ENCODE data around the gene FZD2.
"Not testable (repeated sequence)": the region's sequence is repeated elsewhere in the genome, so short reads cannot be mapped to it uniquely, and the experiment has no call there.

The FZD2 gene

DNA sequence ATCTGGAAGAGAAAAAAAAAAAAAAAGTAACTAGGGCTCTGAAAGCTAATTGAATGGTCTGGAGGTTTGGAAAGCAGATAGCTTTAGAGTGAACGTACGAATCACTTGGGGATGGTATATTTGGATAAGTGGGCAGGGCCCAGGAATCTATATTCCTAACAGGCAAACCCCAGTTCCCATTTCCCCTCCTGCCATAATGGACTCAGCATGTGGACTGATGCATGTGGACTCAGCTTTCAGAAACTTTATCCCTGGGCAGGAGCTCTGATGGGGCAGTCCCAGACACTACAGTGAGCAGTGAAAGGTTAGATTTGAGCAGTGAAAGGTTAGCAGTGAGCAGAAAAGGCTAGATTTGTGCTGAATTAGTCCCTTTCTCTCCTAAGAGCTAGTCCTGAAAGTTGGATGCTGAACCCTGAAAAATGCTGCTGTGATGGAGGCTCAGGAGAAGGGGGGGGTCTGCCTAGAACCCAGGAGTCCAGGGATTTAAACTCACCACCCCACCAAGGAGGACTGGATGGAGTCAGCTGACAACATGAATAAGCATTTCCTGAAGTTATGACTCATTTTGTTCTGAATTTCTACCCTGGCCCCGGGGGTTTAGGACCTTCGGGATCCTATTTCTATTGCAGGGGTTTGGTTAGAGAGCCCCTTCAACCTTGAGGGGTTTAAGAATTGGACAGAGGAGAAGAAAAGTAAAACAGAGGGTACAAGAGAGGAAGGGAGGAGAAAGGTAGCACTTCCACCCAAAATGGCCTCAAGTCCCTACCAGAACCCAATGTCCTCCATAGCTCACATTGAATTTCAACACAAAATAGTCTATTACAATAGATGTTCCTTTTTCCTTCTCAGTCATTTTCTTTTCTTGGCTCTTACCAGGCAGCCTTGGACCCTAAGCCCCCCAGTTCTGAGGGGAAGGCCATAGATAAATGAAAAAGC, 10.3 kb upstream of the FZD2 start:
- no peak for DNase-seq

DNA sequence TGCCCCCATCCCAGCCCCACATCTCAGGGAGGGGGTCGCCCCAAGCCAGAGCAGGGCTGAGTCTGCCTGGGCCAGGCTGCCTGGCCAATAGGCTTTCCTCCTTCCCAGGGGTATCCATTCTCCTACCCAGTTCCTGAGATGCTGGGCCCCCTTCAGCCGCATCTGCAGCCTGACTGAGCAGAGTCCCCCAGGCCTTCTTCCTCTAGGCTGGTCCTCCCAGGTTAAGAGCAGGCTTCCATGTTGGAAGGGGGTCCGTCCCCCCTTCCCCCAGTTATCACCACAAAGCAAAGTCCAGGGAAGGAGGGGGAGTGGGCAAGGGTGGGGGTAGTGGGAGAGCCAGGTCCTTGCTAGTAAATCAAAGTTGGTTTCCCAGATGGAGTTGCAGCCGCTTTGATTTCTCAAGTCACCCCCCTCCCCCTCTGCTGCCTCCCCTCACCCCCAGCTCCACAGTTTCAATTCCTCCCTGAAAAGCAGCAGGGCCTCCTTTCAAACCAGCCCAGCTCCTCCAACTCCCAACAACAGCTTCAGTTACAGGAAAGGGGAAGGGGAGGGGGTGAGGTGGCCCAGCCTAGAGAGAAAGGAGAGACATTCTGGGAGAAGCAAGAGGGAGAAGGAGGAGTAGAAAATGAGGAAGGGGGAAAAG, 9.5 kb upstream of the FZD2 start:
- no peak for DNase-seq

DNA sequence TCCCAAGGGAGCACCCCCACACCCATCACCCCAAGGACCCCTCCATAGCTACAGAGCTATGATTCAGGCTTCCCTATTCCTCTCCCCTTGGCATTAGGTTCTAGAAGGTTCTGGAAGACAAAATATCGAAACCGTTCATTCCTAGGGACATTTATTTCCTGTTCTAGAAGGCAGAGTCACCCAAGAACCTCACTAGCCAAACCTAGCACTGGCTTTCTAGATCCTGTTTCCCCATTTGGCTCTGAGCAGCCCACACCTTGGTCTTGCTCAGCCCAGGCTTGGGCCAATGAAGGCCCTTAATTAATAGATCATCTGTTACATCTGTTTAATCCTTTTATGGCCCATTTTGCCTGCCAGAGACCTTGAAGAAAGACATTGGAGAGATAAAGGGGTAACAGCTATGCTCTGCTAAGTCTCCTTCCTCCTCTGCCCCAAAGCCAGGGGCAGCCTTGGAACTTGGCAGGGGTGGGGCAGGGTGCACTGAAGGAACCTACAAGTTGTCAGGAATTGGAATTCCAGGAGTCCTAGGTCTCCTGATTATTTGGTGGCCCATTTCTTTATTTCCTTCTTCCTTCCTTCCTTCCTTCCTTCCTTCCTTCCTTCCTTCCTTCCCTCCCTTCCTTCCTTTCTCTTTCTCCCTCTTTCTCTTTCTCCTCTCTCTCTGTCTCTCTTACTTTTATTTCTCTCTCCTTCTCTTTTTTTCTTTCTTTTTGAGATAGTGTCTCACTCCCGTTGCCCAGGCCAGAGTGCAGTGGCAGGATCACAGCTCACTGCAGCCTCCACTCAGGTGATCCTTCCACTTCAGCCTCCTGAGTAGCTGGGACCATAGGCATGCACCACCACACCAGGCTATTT, 8.7 kb upstream of the FZD2 start:
- DNase-seq = no peak

DNA sequence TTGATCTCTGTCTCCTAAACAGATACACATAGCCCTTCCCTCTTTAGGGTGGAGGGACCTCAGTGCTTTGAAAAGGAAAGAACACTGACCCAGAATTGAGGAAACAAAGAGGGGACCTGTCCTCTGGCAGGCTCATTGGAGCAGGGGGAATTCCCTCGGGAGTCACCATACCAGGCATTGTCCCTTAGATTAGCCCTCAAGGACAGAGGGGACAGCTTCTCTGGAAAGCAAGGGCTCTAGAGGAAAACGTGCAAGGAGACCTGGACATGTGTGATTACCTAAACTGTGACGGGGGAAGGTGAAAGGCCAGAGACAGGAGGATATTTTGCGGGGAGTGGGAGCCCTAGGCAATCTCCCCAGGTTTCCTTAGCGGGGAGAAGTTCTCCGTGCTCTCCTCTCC, 7.6 kb upstream of the FZD2 start:
- no peak for DNase-seq

DNA sequence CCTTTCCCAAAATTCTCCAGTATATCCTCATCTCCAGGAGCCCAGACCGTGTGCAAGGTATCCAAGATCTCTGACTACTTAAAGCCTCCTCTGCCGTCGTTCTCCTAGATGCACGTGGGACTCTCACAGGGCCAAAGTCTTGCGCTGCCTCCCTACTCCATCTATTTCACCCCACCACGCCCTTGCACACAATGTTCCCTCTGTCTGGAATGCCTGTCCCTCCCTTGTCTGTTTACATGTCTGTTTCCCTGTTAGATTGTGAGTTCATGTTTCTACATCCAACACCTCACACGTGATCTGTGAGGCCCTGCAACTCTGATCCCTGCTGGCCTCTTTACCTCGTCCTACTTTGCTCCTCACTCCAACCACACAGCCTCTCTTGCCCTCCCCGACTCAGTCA, 4.9 kb upstream of the FZD2 start:
- DNase-seq = no peak

DNA sequence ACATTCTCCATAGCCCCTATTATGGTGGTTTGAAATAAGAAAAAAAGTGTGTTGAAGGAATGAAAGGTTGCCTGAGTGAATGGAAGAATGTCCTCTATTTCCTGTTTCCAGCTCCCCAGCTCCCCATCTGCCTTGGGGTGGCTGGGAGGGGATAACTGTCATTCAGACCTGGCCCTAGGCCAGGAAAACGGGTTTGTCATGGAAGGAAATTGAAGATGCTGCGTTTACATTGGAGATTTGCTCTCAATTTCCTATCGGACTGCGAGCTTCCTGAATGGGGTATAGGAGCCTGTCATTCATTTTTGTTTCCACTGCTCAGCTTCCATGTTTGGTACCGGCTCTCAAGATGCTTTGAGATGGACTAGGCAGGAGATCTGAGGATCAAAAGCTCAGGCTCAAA, 2.2 kb upstream of the FZD2 start:
- DNase-seq = no peak

DNA sequence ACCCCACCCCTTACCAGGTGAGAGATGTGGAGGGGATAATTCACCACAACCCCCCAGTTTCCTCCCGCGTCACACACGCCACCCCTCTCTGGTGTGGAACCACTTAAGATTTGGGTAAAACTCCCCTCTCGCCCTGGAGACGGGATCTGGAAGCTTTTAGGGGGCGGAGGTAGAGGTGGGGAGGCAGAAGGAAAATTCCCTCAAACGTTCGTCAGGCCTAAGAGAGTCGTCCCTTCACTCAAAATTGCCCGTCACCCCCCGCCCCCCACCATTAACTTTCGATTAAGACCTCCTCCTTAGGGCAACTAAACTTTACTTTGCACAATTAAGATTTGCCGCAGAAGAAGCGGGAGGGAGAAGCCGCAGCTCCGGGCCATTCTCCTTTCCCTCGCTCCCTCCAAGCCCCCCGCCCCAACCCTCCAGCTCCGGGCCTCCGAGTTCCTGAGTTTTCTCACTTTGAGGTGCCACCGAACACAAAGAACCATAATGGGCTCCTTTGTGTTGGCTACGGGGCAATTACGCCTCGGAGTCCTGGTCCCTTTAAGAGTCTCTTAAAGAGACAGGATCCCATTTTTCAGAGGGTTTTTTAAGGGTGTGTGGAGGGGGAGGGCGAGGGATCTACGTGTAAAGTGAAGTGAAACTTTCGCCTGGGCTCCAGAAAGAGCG, 985 bp upstream of the FZD2 start:
- DNase-seq = no peak

DNA sequence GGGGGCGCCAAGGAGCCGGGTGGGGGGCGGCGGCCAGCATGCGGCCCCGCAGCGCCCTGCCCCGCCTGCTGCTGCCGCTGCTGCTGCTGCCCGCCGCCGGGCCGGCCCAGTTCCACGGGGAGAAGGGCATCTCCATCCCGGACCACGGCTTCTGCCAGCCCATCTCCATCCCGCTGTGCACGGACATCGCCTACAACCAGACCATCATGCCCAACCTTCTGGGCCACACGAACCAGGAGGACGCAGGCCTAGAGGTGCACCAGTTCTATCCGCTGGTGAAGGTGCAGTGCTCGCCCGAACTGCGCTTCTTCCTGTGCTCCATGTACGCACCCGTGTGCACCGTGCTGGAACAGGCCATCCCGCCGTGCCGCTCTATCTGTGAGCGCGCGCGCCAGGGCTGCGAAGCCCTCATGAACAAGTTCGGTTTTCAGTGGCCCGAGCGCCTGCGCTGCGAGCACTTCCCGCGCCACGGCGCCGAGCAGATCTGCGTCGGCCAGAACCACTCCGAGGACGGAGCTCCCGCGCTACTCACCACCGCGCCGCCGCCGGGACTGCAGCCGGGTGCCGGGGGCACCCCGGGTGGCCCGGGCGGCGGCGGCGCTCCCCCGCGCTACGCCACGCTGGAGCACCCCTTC, 484 bp downstream of the FZD2 start:
- DNase-seq = no peak

DNA sequence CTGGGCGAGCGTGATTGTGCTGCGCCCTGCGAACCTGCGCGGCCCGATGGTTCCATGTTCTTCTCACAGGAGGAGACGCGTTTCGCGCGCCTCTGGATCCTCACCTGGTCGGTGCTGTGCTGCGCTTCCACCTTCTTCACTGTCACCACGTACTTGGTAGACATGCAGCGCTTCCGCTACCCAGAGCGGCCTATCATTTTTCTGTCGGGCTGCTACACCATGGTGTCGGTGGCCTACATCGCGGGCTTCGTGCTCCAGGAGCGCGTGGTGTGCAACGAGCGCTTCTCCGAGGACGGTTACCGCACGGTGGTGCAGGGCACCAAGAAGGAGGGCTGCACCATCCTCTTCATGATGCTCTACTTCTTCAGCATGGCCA, 1.0 kb downstream of the FZD2 start:
- DNase-seq = no peak

DNA sequence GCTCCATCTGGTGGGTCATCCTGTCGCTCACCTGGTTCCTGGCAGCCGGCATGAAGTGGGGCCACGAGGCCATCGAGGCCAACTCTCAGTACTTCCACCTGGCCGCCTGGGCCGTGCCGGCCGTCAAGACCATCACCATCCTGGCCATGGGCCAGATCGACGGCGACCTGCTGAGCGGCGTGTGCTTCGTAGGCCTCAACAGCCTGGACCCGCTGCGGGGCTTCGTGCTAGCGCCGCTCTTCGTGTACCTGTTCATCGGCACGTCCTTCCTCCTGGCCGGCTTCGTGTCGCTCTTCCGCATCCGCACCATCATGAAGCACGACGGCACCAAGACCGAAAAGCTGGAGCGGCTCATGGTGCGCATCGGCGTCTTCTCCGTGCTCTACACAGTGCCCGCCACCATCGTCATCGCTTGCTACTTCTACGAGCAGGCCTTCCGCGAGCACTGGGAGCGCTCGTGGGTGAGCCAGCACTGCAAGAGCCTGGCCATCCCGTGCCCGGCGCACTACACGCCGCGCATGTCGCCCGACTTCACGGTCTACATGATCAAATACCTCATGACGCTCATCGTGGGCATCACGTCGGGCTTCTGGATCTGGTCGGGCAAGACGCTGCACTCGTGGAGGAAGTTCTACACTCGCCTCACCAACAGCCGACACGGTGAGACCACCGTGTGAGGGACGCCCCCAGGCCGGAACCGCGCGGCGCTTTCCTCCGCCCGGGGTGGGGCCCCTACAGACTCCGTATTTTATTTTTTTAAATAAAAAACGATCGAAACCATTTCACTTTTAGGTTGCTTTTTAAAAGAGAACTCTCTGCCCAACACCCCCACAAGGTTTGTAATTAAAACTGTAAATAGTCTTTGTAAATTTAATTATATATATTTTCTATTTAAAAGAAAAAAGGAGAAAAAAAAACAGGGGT, 1.7 kb downstream of the FZD2 start:
- DNase-seq = no peak

DNA sequence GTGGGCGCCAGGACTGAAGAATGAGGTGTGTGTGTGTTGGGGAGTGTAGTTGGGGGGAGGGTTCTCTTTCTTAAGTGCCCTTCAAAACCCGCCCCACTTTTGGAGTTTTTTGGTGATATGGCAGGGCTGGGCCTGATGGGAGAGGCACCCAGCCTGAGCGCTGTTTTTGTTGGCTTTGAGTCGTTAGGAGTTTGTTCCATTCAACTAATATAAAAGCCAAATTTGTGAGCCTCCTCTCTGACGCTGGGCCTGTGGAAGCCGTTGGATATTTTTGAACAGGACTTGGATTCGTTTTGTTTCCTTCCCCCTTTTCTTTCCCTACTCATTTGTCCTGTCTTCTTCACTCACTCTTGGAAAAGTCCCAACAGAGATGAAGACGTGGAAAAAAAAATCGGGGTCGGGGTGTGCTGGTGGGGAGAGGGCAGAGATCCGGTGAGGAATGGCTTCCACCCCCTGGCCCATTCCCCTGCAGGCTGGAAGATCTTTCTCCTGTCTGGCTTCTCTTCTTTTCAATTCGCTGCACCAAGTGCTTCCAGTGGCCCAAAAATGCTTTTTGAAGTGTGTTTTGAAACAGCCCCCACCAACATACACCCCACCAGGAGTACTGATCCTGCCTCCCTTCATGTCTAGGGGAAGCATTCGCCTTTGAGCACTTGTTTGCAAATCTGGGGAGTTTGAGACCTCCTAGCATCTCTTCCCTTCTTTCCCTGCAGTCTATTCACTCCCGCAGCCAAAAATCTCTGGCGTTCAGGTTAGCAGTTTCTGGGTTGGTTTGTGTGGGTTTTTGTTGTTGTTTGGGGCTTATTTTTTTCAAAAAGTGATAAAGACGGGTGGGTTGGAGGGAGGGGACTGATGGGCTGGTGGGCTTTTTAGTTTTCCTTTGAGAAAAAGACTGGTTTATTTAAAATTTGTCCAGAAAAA, 2.6 kb downstream of the FZD2 start:
- DNase-seq = no peak

DNA sequence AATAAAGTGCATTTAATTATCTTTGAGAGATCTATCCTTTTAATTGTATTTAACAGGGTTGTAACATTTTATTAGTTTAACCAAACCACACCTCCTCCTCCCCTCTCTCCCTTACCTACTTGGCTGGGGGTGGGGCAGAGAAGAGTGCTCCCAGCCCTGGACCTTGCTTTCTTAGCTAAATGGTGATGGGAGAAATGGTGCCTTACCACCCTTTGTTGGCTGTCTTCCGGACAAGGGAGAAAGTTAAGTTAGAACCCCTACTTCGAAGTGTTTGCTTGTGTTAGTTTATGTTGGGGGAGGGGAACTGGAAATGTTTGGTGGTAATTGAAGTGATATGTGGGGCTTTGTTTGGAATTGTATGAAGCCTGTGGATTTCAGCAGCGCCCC, 3.9 kb downstream of the FZD2 start:
- DNase-seq = no peak

DNA sequence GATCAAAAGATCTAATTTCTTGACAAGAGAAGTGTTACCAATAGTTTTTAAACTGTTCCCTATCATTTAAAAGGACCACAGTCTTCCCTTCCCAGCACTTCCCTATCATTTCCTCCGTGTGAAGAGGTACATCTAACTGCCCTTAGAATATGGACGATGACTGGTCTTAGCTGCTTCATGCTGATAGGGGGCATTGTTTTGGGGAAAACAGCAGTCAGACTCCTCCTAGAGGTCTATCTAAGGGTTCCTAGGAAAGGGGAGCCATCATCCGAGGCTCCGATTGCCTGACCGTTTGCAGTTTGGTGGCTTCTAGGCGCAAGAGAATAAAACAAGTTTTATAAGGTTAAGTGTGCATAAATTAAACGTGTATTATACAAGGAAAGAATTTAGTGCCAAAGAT, 7.1 kb downstream of the FZD2 start:
- no peak for DNase-seq

DNA sequence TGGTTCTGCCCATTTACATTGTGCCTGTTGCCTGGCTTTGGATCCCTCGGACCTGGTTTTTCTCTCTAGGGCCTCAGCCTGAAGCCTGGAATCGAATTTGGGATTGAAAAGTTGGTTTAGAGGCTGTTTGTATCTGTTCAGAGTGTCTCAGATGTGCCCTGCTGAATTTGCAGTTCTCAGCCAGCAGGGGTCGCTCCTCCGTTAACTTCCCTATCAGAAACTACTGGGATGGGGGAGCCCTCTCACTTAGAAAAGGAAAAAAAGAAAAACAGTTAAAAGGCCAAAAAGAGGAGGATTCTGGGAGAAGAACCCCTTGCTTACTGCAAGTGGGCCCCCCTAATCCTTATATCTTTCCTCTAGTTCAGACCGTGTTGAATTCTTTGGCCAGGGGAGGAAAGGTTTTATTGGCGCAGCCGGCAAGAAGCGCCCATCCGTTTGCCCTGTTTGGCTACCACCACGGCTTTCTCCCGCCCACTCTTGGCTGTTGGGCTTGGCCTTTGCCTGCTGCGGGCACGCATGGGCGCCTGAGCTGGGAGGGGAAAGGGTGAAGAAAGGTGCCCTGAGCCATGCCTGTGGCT, 8.7 kb downstream of the FZD2 start:
- no peak for DNase-seq

DNA sequence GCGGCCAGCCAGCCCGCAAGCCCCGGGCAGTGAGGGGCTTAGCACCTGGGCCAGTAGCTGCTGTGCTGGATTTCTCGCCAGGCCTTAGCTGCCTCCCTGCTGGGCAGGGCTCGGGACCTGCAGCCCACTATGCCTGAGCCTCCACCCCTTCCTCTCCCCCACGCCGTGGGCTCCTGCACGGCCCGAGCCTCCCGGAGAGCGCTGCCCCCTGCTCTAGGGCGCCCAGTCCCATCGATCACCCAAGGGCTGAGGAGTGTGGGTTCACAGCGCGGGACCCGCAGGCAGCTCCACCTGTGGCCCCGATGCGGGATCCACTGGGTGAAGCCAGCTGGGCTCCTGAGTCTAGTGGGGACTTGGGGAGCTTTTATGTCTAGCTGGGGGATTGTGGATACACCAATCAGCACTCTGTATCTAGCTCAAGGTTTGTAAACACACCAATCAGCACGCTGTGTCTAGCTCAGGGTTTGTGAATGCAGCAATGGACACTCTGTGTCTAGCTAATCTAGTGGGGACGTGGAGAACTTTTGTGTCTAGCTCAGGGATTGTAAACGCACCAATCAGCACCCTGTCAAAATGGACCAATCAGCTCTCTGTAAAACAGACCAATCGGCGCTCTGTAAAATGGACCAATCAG, 11.1 kb downstream of the FZD2 start:
- DNase-seq = not testable (repeated sequence)

DNA sequence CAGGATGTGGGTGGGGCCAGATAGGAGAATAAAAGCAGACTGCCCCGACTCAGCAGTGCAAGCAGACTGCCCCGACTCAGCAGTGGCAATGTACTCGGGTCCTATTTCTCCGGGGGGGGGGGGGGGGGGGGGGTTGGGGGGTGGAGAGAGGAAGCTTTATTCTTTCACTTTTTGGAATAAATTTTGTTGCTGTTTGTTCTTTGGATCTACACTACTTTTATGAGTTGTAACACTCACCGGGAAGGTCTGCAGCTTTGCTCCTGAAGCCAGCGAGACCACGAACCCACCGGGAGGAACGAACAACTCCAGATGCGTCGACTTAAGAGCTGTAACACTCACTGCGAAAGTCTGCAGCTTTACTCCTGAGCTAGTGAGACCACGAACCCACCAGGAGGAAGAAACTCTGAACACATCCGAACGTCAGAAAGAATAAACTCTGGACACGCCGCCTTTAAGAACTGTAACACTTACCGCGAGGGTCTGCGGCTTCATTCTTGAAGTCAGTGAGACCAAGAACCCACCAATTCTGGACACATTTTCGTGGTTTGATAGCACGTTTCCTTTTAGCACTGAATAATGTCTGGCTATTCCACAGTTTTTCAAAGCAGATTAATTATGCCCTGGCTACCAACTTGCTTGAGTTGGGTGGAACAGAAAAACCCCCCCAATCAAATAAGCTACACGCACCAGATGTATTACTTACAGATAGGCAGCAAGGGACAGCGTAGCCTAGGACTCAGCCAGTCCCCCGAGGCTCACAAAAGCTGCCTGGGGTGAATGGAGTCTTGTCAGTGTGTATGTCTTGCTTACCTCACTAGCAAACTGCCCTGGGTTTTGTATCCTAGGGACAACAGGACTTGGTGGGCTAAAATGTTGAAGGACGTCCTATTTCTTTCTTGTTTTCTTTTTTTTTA, 11.9 kb downstream of the FZD2 start:
- DNase-seq = no peak

DNA sequence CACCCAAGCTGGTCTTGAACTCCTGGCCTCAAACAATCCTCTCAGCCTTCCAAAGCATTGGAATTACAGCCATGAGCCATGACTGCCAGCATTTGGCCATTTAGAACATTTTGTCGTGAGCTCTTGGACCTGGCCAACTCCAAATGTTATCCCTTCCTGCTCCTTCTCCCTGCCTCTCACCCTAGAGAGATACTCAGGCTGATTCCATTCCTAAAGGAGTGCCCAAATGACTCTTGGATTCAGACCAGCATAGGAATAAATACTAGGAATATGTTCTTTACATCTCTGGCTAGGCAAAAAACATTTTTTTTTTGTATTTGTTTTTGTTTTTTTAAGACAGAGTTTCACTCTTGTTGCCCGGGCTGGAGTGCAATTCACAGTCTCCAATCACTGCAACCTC, 15.5 kb downstream of the FZD2 start:
- DNase-seq = no peak

DNA sequence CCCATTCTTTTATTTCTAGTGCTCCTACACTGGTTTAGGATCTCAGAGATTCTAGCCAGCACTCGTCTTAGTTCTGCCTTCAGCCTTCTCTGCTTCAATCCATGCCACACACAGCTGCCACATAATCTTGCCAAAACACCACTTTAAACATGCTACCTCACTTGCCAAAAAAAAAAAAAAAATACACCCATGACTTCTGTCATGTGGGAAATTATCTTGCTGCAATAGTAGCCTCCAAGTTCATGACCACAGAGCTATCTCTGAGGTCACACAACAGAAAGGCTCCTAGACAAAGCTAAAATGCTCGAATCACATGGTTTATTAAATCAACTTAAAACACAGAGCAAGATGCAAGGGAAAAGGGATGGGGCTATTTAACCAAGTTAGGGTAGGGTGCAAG, 18.1 kb downstream of the FZD2 start:
- DNase-seq = no peak

Data from activated CD4-positive, alpha-beta T cell treated with anti-CD3 and anti-CD28 coated beads, Interleukin-2, amount 50 U/mL, for 4 hours (primary cell).